Measurements from ENCODE around the gene CEP20.
"Not testable (repeated sequence)": the region's sequence is repeated elsewhere in the genome, so short reads cannot be mapped to it uniquely, and the experiment has no call there.

The CEP20 gene

GRCh38 chr16:15888072-15888976 is at the start of gene CEP20:
Gene CEP20 (minus strand): TSS chr16:15888603. CDS start chr16:15888585, 18 bp downstream.
- DNase-seq (ENCODE audit: low read depth) = peak; percentile 92

- DNase-seq (ENCODE audit: low read depth) = not testable (repeated sequence)
Measured at GRCh38 chr16:15936809-15937208, 48.4 kb upstream of the CEP20 start.

GRCh38 chr16:15934991-15935390 is 46.6 kb upstream of the CEP20 start:
- no peak for DNase-seq (ENCODE audit: low read depth)

- DNase-seq (ENCODE audit: low read depth) = no peak
Measured at GRCh38 chr16:15933781-15934180, 45.4 kb upstream of the CEP20 start.

GRCh38 chr16:15932939-15933338 is 44.5 kb upstream of the CEP20 start:
- DNase-seq (ENCODE audit: low read depth) = no peak

GRCh38 chr16:15928261-15929104 is 40.1 kb upstream of the CEP20 start:
- DNase-seq (ENCODE audit: low read depth) = no peak

- no peak for DNase-seq (ENCODE audit: low read depth)
Measured at GRCh38 chr16:15925631-15926030, 37.2 kb upstream of the CEP20 start.

GRCh38 chr16:15924996-15925395 is 36.6 kb upstream of the CEP20 start:
- DNase-seq (ENCODE audit: low read depth) = no peak

- no peak for DNase-seq (ENCODE audit: low read depth)
Measured at GRCh38 chr16:15919331-15919730, 30.9 kb upstream of the CEP20 start.

- DNase-seq (ENCODE audit: low read depth) = not testable (repeated sequence)
Measured at GRCh38 chr16:15918314-15918713, 29.9 kb upstream of the CEP20 start.

GRCh38 chr16:15916323-15916722 is 27.9 kb upstream of the CEP20 start:
- DNase-seq (ENCODE audit: low read depth) = no peak

- DNase-seq (ENCODE audit: low read depth) = no peak
Measured at GRCh38 chr16:15915555-15916081, 27.2 kb upstream of the CEP20 start.

GRCh38 chr16:15913046-15913698 is 24.8 kb upstream of the CEP20 start:
- DNase-seq (ENCODE audit: low read depth) = no peak

GRCh38 chr16:15911198-15911597 is 22.8 kb upstream of the CEP20 start:
- no peak for DNase-seq (ENCODE audit: low read depth)

GRCh38 chr16:15907863-15908478 is 19.6 kb upstream of the CEP20 start:
- DNase-seq (ENCODE audit: low read depth) = no peak

GRCh38 chr16:15906439-15906838 is 18.0 kb upstream of the CEP20 start:
- DNase-seq (ENCODE audit: low read depth) = no peak

- DNase-seq (ENCODE audit: low read depth) = no peak
Measured at GRCh38 chr16:15903960-15904359, 15.6 kb upstream of the CEP20 start.

GRCh38 chr16:15900901-15901500 is 12.6 kb upstream of the CEP20 start:
- DNase-seq (ENCODE audit: low read depth) = no peak

- DNase-seq (ENCODE audit: low read depth) = no peak
Measured at GRCh38 chr16:15900357-15900756, 12.0 kb upstream of the CEP20 start.

GRCh38 chr16:15899538-15900100 is 11.2 kb upstream of the CEP20 start:
- peak; percentile 74 for DNase-seq (ENCODE audit: low read depth)

- DNase-seq (ENCODE audit: low read depth) = no peak
Measured at GRCh38 chr16:15898654-15899053, 10.3 kb upstream of the CEP20 start.

Measured in HS-27A (cell line).